Right forelimb (tissue), 1 donor: ENCODE data around the gene PNLIPRP1.

Experiments used
- DNase-seq: peaks from one replicate; pipeline ENCODE4 v3.0.0-alpha.2; 2018

PNLIPRP1 gene

GRCh38 chr10:116632596-116633215, 41.9 kb downstream of the PNLIPRP1 start:
- DNase-seq: no peak

DNA sequence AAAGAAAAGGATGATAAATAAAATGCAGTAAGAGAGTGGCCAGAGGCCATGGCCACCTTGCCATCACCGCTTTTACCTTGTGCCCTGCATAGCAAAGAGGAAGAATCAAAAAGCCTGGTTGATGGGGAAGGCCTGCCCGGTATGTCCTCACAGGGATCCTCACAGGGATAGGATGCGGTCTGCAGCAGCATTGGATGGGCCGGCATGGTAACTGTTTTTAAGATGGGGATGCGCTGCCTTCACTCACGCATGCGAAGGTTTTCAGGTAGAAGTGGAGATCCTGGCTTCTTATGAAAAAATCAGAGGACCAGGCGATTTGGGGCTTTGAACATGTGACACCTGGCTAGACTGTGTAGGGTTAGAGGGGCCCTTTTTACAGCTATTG, 42.4 kb downstream of the PNLIPRP1 start:
- no peak for DNase-seq

- no peak for DNase-seq
Measured at GRCh38 chr10:116634126-116634975, 43.6 kb downstream of the PNLIPRP1 start.

GRCh38 chr10:116636385-116636784, 45.6 kb downstream of the PNLIPRP1 start:
- no peak for DNase-seq

DNA sequence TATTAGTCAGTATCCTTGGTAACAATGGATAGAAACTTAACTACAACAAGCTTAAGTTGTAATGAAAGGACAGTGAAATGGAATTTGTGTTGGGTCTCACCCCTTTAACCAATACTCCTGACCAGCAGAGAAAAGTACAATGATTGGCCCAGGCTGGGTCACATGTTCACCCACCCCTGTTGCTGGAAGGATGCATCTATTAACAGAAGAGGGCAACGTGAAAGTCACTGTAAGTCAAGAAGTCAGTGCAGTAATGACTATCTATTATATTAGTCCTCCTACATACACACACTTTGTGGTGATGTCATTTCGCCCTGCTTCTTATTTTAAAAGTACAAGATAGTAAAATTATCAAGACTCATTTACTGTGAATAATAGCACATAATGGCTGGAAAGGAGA, 46.2 kb downstream of the PNLIPRP1 start:
- no peak for DNase-seq

GRCh38 chr10:116637830-116638229, 47.1 kb downstream of the PNLIPRP1 start:
- no peak for DNase-seq

- DNase-seq: no peak
Measured at GRCh38 chr10:116646502-116646901, 55.7 kb downstream of the PNLIPRP1 start.

GRCh38 chr10:116648903-116649302, 58.1 kb downstream of the PNLIPRP1 start:
- no peak for DNase-seq

- no peak for DNase-seq
Measured at GRCh38 chr10:116653885-116654284, 63.1 kb downstream of the PNLIPRP1 start.

GRCh38 chr10:116654816-116655215, 64.1 kb downstream of the PNLIPRP1 start:
- DNase-seq: no peak

DNA sequence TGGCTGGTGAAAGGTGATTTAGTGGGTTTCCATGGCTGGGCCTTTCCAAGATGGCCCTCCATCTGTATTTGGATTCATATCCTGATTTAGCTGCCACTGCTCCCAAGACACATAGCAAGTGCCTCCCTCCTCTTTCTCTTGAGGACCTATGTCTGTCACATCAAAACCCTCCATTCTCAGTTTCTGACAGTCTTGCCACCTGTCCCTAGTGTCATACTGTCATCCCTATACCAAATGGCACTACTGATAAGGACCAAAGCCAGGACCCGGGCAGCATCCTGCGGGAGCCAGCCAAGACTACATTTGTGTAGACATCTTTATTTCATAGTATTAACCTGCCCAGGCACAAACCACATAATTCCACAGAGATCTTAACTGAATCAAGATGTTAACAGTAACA, 64.8 kb downstream of the PNLIPRP1 start:
- no peak for DNase-seq

- no peak for DNase-seq
Measured at GRCh38 chr10:116656044-116656443, 65.3 kb downstream of the PNLIPRP1 start.

DNA sequence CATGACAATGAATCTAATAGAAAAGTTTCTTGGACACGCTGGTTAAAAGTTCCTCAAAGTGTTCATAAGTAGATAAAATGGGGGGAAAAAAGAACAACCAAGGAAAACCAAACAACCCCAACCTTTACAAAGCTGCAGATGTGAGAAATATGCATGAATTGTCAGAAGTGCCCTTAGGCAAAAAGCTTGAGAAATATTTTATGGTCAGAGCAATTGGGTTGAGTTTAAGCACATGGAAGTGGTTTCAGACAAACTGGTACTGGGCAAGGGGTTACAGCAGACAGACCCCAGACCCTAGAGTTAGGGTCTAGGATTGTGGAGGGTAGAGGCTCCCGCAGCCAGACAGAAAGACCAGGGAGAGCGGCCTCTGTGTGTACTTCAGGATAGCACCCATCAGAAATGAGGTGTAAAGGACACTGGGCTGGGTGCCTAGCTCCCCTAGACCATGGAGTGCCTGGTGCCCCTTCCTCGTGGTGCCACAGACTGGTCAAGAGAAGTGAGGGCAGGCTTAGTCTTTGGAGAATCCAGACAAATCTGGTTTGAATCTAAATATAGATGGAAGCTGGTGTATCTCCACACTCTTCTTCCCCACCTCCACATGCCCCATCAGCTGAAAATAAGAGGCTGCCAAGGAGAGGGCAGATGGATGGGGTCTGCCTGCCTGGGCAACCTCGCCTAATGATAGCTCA, 67.2 kb downstream of the PNLIPRP1 start:
- no peak for DNase-seq
